GM18517 (cell line): Measurements from ENCODE around the gene NR2F2.

Experiments
- ATAC-seq: cut with Tn5 transposase; IDR thresholded peaks from one replicate; pipeline ENCODE4 v1.9.1; 2021; ENCODE audit warnings: mild to moderate bottlenecking, moderate library complexity; ENCODE audit not compliant: unreplicated experiment

The NR2F2 gene

GRCh38 chr15:96352604-96353405 is 22.3 kb downstream of the NR2F2 start:
- no peak for ATAC-seq

GRCh38 chr15:96353416-96353929 is 23.0 kb downstream of the NR2F2 start:
- no peak for ATAC-seq

- no peak for ATAC-seq
Measured at GRCh38 chr15:96353930-96354730, 23.6 kb downstream of the NR2F2 start.

GRCh38 chr15:96354731-96355567 is 24.4 kb downstream of the NR2F2 start:
- ATAC-seq = no peak

- no peak for ATAC-seq
Measured at GRCh38 chr15:96355568-96356187, 25.2 kb downstream of the NR2F2 start.

GRCh38 chr15:96356494-96357455 is 26.3 kb downstream of the NR2F2 start:
- peak; percentile 82 for ATAC-seq

- ATAC-seq = no peak
Measured at GRCh38 chr15:96358001-96358801, 27.7 kb downstream of the NR2F2 start.

- ATAC-seq = no peak
Measured at GRCh38 chr15:96358821-96359615, 28.5 kb downstream of the NR2F2 start.

GRCh38 chr15:96359616-96360521 is 29.4 kb downstream of the NR2F2 start:
- ATAC-seq = no peak

- ATAC-seq = no peak
Measured at GRCh38 chr15:96360581-96361308, 30.2 kb downstream of the NR2F2 start.

- ATAC-seq = no peak
Measured at GRCh38 chr15:96361309-96362010, 31.0 kb downstream of the NR2F2 start.

GRCh38 chr15:96362011-96362754 is 31.7 kb downstream of the NR2F2 start:
- no peak for ATAC-seq

- no peak for ATAC-seq
Measured at GRCh38 chr15:96362755-96363651, 32.5 kb downstream of the NR2F2 start.

GRCh38 chr15:96363707-96364106 is 33.2 kb downstream of the NR2F2 start:
- ATAC-seq = no peak
